Measurements from ENCODE around the gene RPL18.

Gene RPL18

GRCh38 chr19:48632286-48632685 lies 13.3 kb upstream of the RPL18 start:
- in situ Hi-C loops (cut with MboI; ENCODE audit: low sequenced_read_pairs) = loop anchor here (25.0 kb wide), 1 partner anchor 330 kb away; the partner anchor contains the start of genes BAX and FTL

- in situ Hi-C loops (cut with MboI; ENCODE audit: low sequenced_read_pairs) = loop anchor here (25.0 kb wide), 1 partner anchor 331 kb away; the partner anchor contains the start of genes BAX and FTL
Measured at GRCh38 chr19:48631225-48631624, 12.2 kb upstream of the RPL18 start.

GRCh38 chr19:48630296-48631063 lies 11.5 kb upstream of the RPL18 start:
- in situ Hi-C loops (cut with MboI; ENCODE audit: low sequenced_read_pairs) = loop anchor here (25.0 kb wide), 1 partner anchor 332 kb away; the partner anchor contains the start of genes BAX and FTL

GRCh38 chr19:48629599-48630295 lies 10.8 kb upstream of the RPL18 start:
- in situ Hi-C loops (cut with MboI; ENCODE audit: low sequenced_read_pairs) = loop anchor here (25.0 kb wide), 1 partner anchor 333 kb away; the partner anchor contains the start of genes BAX and FTL

GRCh38 chr19:48629297-48629598 lies 10.3 kb upstream of the RPL18 start:
- in situ Hi-C loops (cut with MboI; ENCODE audit: low sequenced_read_pairs) = loop anchor here (25.0 kb wide), 1 partner anchor 333 kb away; the partner anchor contains the start of genes BAX and FTL

- in situ Hi-C loops (cut with MboI; ENCODE audit: low sequenced_read_pairs) = loop anchor here (25.0 kb wide), 1 partner anchor 334 kb away; the partner anchor contains the start of genes BAX and FTL
Measured at GRCh38 chr19:48628486-48629296, 9.7 kb upstream of the RPL18 start.

- in situ Hi-C loops (cut with MboI; ENCODE audit: low sequenced_read_pairs) = loop anchor here (25.0 kb wide), 1 partner anchor 334 kb away; the partner anchor contains the start of genes BAX and FTL
Measured at GRCh38 chr19:48627865-48628314, 8.9 kb upstream of the RPL18 start.

GRCh38 chr19:48627201-48627864 lies 8.4 kb upstream of the RPL18 start:
- in situ Hi-C loops (cut with MboI; ENCODE audit: low sequenced_read_pairs) = loop anchor here (25.0 kb wide), 1 partner anchor 335 kb away; the partner anchor contains the start of genes BAX and FTL

GRCh38 chr19:48625891-48626327 lies 6.9 kb upstream of the RPL18 start:
- in situ Hi-C loops (cut with MboI; ENCODE audit: low sequenced_read_pairs) = loop anchor here (25.0 kb wide), 1 partner anchor 336 kb away; the partner anchor contains the start of genes BAX and FTL

- in situ Hi-C loops (cut with MboI; ENCODE audit: low sequenced_read_pairs) = loop anchor here (25.0 kb wide), 1 partner anchor 337 kb away; the partner anchor contains the start of genes BAX and FTL
Measured at GRCh38 chr19:48624791-48625723, 6.1 kb upstream of the RPL18 start.

GRCh38 chr19:48624067-48624594 lies 5.2 kb upstream of the RPL18 start:
- in situ Hi-C loops (cut with MboI; ENCODE audit: low sequenced_read_pairs) = no loop called here

- in situ Hi-C loops (cut with MboI; ENCODE audit: low sequenced_read_pairs) = no loop called here
Measured at GRCh38 chr19:48623556-48624066, 4.6 kb upstream of the RPL18 start.

- in situ Hi-C loops (cut with MboI; ENCODE audit: low sequenced_read_pairs) = no loop called here
Measured at GRCh38 chr19:48619692-48620585, 961 bp upstream of the RPL18 start.

GRCh38 chr19:48618278-48618915 lies 581 bp downstream of the RPL18 start:
- in situ Hi-C loops (cut with MboI; ENCODE audit: low sequenced_read_pairs) = no loop called here

- in situ Hi-C loops (cut with MboI; ENCODE audit: low sequenced_read_pairs) = no loop called here
Measured at GRCh38 chr19:48617146-48617937, 1.6 kb downstream of the RPL18 start.

- in situ Hi-C loops (cut with MboI; ENCODE audit: low sequenced_read_pairs) = no loop called here
Measured at GRCh38 chr19:48616491-48617056, 2.4 kb downstream of the RPL18 start.
